GM13977 (cell line): Measurements from ENCODE around the gene PHRF1.

Experiments
- DNase-seq: peaks from one replicate; pipeline ENCODE4 v3.0.0; 2012; ENCODE audit warnings: low spot score
- in situ Hi-C: fragments of 300-500 bp; cut with MboI; formaldehyde crosslinking; loops from one replicate; pipeline ENCODE4 v1.12.0; 2022; ENCODE audit warnings: low sequenced_read_pairs, low pct_unique_long_range_greater_than_20kb, mixed read lengths, inconsistent platforms; ENCODE audit not compliant: unreplicated experiment
- TF ChIP-seq, protein P1 (sequence below): IDR thresholded peaks from 2 replicates; pipeline ENCODE4 v1.5.1; 2012; ENCODE audit warnings: mild to moderate bottlenecking, control low read depth; ENCODE audit not compliant: insufficient read depth; ENCODE audit errors: extremely low read depth, missing control alignments

PHRF1 gene

DNA sequence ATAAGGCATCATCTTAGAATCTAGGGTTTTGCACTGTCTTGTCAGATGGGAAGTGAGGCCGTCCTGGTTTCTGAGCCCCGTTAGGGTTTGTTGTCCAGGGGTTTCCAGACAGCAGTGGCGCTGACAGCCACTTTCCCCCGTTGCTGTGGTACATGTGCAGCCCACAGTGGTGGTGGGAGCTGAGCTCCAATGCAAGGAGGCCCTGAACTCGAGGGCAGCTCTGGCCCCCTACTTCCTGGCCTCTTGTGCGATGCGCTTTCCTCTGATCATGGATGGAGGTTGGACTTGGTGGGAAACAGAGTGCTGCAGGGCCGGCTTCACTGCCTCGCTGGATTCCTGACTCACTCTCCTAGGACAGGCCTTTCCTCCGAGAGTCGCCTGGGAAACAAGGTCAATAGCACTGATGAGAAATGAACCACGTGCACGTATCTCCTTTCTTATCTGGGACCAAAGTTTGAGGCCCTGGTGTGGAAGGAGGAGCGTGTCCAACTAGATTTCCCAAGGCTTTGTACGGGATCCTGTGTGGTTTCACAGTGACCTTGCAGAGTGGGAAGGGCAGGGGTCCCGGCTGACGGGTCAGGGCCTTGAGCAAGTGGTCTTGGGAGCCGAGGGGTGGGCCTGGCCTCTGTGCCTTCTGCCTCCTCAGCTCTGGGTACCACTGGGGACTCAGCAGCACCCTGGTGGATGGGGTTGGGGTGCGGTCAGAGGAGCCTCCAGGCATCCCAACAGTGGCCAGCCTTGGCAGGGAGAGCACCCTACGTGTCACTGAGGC is 3.7 kb downstream of the PHRF1 start:
- in situ Hi-C loops: no loop called here
- no peak for DNase-seq
- TF ChIP-seq, protein P1, sequence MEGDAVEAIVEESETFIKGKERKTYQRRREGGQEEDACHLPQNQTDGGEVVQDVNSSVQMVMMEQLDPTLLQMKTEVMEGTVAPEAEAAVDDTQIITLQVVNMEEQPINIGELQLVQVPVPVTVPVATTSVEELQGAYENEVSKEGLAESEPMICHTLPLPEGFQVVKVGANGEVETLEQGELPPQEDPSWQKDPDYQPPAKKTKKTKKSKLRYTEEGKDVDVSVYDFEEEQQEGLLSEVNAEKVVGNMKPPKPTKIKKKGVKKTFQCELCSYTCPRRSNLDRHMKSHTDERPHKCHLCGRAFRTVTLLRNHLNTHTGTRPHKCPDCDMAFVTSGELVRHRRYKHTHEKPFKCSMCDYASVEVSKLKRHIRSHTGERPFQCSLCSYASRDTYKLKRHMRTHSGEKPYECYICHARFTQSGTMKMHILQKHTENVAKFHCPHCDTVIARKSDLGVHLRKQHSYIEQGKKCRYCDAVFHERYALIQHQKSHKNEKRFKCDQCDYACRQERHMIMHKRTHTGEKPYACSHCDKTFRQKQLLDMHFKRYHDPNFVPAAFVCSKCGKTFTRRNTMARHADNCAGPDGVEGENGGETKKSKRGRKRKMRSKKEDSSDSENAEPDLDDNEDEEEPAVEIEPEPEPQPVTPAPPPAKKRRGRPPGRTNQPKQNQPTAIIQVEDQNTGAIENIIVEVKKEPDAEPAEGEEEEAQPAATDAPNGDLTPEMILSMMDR: no peak

DNA sequence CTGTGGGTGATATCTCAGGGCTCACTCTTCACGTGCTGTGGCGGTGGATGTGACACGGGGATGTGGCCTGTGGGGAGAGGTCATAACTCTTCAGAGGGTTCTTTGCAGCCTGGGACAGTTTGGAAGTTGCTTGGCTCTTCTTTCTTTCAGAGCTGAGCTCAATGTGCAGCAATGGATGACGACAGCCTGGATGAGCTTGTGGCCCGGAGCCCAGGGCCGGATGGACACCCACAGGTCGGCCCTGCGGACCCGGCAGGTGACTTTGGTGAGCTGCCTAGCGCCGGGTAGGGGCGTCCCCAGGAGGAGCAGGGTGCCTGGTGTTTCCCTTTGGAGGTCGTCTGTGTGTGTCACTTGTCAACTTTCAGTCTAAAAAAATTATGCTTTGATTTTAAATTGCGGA is 5.1 kb downstream of the PHRF1 start:
- no peak for DNase-seq
- TF ChIP-seq, protein P1: no peak
- in situ Hi-C loops: no loop called here

DNA sequence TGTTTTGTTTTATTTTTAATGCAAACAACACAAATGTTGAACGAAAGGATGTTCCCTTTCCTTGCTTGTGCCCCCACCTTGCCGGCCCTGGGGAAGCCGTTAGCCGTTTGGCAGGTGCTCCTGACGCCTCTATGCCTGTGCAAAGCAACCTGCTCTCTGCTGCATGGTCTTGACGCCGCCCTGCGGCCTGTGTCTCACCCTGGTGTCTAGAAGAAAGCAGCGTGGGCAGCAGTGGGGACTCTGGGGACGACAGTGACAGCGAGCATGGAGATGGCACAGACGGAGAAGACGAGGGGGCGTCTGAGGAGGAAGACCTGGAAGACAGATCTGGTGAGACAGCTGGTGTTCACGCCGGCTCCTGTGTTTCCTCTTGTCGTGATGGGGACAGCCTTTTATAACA is 5.5 kb downstream of the PHRF1 start:
- in situ Hi-C loops: no loop called here
- TF ChIP-seq, protein P1: no peak
- no peak for DNase-seq

DNA sequence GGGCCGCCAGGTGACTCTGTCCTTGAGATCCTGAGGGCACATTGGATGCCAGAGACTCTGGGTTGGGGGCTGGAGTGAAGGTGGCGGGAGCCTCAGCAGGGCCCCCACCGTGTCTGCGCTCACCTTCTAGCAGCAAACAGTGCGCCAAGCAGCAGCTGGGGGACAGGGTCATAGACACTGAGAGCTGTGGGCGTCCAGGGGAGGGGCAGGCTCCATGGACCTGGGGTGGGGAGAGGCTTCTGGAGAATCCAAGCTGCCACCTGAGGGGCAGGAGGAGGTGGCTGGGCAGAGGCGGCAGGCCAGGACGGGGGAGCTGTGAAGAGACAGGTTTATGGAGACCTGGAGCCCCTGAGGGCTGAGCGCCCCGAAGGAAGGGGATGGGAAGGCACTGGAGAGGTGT is 8.0 kb downstream of the PHRF1 start:
- TF ChIP-seq, protein P1: no peak
- DNase-seq: no peak
- in situ Hi-C loops: no loop called here

DNA sequence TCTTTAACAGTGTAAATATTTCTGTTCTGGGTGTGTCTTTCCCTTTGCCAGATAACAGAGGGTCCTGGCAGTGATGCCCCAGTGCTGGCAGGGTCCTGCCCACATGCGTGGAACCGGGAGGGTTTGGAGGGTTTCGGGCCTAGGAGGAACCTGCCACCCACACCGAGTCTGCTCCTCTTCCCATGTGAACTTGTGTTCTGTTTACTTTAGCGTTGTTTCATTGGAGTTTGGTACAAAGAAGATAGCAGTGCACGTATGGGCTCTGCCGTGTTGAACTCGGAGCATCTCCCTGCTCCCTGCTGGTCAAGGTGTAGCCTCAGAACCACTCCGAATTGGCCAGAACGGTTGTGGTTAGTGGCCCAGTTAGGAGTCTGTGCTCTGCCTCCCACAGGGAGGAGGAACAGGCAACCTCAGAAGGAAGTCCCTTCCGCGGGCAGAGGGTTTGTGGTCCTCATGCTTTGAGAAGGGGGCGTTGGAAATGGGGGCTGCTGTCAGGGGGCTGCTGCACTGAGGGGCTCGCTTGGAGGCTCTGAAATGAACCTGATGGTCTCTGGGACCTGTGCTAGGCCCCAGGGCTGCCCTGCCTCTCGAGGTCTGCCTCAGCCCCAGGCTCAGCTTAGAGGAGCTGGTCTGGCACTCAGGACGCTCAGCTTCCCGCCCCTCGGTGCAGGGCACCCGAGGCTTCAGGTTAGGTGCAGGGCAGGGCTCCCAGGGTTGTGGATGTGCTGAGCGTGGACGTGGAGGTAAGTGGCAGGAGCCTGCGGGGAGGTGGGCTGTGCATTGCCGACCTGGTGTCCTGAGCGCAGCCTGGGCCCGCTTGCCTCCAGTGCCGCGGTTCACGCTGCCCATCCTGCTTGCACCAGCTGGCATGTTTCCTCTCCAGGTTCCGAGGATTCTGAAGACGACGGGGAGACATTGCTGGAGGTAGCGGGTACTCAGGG is 10.4 kb downstream of the PHRF1 start:
- DNase-seq: no peak
- in situ Hi-C loops: no loop called here
- TF ChIP-seq, protein P1: no peak

DNA sequence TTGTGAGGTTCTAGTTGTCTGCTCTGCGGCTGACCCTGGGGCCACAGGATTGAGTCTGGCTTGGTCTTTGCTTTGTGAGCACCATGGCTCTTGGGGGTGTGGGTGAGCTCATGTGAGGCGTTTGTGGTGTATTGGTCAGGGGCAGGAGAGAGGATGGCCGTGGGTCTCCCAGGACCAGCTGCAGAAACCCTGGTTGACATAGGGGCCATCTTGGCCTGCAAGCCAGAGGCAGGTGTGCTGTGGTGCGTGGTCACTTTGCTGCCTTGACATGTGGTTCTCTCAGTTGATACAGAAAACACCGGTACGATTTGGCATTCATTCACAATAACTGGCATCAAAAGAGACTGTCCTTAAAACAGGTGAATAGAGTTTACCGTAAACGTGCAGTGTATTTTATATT is 11.3 kb downstream of the PHRF1 start:
- in situ Hi-C loops: no loop called here
- TF ChIP-seq, protein P1: no peak
- no peak for DNase-seq
